ENCODE results near the gene MCUB.

DNA sequence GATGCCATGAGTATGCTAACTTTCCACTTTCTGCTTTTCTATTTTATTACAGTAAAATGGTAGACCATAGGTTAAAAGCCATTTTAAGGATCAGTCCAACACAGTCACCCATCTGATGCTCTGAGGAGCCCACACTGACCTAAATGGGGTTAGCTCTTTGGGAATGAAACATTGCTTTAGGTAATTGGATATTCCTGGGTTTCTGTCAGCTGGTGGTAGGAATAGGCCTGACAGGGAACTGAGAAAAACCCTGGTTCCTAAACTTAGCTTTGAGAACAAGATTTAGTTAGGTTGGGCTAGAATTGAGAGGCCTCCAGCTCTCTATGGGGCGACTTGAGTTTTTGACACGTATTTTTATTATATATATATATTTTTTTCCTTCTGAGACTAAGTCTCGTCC, 40.4 kb downstream of the MCUB start:
- TF ChIP-seq EZH2 (IDR thresholded peaks at IDR 0.05; ENCODE audit: insufficient read depth, poor library complexity, severe bottlenecking) (no peak), EZH2phosphoT487 (IDR thresholded peaks at IDR 0.05; ENCODE audit: insufficient read depth, low read depth) (no peak)

Measured in GM23248 (cell line).